GM21723 (cell line): ENCODE results near the gene KRTAP4-9.
"Not testable (repeated sequence)": the region's sequence is repeated elsewhere in the genome, so short reads cannot be mapped to it uniquely, and the experiment has no call there.

ENCODE experiments used
- ATAC-seq: cut with Tn5 transposase; IDR thresholded peaks from one replicate; pipeline ENCODE4 v1.9.1; 2021; ENCODE audit warnings: mild to moderate bottlenecking, moderate library complexity; ENCODE audit not compliant: unreplicated experiment

The KRTAP4-9 gene

DNA sequence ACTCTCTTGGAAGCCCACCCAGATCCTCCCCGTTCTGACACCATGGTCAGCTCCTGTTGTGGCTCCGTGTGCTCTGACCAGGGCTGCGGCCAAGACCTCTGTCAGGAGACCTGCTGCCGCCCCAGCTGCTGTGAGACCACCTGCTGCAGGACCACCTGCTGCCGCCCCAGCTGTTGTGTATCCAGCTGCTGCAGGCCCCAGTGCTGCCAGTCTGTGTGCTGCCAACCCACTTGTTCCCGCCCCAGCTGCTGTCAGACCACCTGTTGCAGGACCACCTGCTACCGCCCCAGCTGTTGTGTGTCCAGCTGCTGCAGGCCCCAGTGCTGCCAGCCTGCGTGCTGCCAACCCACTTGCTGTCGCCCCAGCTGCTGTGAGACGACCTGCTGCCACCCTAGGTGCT, at the start of gene KRTAP4-9:
KRTAP4-9 (plus strand) TSS at position 43 of the 400 bp plus-strand sequence; CDS start at position 43, 0 bp downstream.
- not testable (repeated sequence) for ATAC-seq

DNA sequence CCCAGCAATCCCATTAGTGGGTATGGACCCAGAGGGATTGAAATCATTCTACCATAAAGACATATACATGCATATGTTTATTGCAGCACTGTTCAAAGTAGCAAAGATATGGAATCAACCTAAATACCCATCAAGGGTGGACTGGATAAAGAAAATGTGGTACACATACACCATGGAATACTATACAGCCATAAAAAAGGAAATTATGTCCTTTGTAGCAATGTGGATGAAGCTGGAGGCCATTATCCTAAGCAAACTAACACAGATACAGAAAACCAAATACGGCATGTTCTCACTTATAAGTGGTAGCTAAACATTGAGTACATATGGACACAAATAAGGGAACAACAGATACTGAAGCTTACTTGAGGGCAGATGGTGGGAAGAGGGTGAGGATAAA, 47.6 kb upstream of the KRTAP4-9 start:
- no peak for ATAC-seq

DNA sequence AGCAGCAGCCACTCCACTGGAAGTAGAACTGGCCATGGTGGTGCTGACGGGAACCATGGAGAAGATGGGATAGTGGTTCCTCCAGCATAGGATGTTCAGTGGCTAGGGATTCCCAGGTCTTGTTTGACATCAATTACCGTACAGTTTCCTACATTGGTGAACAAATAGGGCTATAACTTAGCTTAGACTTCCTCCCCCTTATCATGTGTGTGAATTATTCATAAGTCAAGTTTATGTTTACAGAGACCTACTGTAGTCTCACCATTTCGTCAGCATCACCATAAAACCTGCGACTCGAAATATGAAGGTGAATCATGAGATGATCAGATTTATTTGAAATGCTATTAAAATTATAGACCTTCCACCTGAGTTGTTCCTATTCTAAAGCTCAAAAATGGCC, 46.4 kb upstream of the KRTAP4-9 start:
- no peak for ATAC-seq

DNA sequence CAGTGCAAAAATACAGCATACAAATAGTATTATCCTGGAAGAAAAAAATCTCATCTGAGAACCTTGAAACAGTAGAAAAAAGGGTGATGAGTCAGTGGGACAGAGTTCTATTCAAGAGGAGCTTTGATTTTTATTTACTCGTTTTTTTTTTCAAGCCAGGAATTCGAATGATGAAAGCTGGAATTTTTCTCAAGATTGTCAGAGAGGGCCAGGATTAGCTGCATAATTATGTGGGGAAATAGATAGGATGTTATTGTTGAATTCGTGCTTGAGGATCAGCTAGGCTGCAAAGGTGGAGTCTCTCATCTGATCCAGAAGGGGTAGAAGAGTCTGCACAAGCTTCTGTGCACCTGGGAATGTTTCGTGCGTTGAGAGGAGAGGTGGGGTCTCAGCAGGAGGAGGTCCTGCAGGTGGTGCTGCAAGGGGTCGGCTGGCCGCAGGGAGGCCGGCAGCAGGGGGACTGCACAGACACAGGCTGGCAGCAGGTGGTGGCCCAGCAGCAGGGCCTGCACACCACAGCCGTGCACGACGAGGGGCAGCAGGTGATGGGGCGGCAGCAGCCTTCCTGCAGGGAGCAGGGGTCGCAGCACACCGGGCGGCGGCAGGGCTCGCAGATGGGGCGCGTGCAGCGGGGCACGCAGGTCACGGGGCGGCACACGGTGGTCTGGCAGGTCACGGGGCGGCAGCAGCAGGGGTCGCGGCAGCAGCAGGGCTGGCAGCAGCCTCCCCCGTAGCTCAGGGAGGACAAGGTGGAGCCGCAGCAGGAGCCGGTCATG, 45.7 kb upstream of the KRTAP4-9 start:
- ATAC-seq: not testable (repeated sequence)

DNA sequence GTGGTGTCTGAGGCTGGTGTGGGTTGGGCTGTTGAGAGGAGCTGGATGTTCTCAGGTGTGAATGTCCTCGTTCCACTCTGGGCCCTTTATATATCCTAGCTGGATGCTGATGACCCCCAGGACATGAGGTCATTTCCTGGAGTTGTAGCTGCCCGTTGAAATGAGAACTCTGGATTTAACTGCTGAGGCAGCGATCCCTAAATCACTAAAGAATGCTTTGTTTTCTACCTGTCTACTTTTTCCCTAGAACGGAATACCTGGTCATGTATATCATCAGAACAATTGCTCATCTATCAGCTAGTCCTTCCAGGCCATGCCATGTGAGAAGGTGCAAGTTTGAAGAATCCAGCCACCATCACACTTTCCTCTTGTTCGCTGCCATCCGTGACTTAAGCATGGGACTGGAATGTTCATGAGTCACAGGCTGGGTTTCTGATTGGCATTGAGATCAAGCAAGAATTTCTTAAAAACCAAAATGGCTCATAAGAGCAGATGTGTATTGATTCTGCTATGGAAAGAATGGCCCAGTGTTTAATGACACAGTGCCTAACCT, 45.1 kb upstream of the KRTAP4-9 start, which contains the start of gene KRTAP2-3:
KRTAP2-3 (minus strand) TSS at position 63 of the 553 bp plus-strand sequence. CDS start 64 bp downstream, outside the sequence.
- no peak for ATAC-seq

DNA sequence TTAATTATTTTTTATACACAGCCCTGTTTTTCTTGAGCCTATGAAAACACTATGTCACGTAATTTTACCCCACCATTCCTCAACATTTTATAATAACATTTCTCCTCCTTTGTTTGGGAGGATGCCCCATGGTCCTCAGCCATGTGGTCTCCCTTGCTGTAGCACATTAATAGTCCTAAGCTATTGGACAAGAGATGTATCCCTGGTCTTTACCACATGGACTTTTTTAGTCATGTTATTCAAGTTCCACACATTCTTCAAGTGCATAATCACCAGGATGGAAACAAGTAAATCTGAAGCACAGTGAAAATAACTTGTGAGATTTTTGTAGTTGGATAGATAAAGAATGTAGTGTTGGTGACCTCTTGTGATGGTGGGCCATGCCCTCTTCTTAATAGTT, 43.2 kb upstream of the KRTAP4-9 start:
- no peak for ATAC-seq

DNA sequence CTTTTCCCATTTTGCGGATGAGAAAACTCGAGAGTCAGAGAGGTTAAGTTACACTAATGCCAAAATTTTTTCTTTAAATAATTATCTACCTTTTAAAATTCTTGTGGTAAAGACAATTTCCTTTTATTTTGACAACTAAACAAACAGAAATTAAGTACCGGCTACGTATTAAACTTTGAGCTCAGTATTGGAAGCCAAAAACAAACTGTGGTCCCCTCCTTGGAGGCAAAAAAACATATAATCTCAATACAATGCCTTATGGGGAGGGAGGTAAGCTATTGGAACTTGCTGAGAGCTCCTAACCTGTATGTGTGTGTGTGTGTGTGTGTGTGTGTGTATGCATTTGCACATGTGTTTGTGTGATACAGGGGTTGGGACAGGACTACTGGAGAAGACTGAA, 41.7 kb upstream of the KRTAP4-9 start:
- no peak for ATAC-seq

DNA sequence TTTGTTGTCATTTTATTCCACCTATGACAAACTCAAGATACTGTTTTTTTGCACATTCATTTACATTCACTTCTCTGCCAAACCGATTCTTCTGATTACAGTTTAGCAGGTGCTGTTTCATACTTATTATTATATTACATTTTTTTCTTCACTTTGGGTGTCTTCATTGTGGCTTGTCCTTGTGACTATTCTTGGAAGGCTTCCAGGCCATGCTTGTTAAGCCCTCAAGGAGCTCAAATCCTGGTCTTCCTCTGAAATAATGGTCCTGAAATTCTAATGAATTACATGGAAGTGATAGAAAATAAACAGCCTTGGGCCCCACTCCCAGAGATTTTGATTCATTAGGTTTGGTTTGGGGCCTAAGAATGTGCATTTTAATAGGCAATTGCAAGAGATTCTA, 40.9 kb upstream of the KRTAP4-9 start:
- ATAC-seq: no peak

DNA sequence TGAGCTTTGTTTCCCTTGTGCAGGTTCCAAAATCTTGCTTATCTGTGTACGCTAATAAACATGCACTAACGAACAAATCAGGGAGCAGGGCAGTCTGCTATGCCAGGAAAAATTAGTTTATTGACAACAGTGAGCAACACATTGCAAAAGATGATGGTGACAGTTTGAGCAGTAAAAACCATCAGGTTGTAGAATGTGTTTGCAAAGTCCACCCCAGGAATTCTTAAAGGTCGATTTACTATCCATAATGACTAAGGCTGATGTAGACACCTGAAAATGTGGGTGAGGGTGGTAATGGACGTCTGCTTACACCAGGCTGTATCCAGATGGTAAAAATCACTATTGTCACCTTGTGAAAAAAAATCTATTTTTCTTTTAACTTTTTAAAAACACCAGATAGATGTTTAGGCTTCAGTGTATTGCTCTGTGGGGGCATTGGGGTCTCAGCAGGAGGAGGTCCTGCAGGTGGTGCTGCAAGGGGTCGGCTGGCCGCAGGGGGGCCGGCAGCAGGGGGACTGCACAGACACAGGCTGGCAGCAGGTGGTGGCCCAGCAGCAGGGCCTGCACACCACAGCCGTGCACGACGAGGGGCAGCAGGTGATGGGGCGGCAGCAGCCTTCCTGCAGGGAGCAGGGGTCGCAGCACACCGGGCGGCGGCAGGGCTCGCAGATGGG, 40.0 kb upstream of the KRTAP4-9 start:
- ATAC-seq: not testable (repeated sequence)

DNA sequence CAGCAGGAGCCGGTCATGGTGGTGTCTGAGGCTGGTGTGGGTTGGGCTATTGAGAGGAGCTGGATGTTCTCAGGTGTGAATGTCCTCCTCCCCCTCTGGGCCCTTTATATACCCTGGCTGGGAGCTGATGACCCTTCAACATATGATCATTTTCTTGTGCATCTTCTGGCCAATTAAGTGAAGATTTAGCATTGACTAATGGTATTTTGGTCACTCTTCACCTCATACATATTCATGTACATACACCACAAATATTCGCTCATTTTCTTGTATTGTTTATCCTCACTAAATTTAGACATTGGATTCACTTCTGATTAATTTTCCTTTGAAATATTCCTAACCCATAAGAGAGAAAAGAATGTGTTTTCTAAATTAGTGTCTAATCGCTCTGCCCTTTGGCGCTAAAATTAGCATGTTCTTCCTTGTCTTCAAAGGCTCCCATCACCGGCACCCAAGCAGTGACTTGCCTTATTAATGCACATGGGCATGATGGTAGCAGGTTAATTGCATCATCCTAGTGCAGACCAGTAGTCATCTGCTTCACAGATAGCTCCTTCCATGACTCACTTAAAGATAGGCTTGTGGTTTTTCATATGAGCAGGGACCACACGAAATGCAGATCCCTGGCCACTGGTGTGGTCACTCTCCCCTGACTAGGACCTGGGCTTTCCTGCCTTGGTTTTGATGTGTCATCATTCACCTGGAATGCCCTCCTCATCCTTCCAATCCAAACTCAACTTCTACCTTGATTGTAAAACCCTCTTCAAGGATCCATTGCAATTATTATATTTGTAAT, 39.2 kb upstream of the KRTAP4-9 start, which contains the start of gene KRTAP2-4:
KRTAP2-4 (minus strand) TSS at position 51 of the 796 bp plus-strand sequence; CDS start at position 17, 34 bp downstream.
- no peak for ATAC-seq

DNA sequence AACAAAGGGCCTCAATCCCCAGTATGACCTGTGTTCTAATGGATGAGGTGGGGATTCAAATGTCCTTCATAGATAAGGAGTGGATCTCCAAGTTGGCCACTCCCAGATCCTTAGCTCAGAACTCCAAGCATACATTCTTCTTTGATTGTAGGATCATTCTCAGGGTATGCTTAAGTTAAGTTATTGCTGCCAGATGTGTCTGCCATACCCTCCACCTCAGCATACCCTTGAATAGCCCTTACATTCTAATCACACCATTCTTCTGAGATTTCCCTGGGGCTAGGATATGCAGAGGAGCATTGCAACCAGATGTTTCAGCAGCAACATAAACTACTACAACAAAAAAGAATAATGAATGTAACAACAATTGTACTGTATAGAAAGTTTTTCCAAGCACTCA, 37.9 kb upstream of the KRTAP4-9 start:
- ATAC-seq: no peak

DNA sequence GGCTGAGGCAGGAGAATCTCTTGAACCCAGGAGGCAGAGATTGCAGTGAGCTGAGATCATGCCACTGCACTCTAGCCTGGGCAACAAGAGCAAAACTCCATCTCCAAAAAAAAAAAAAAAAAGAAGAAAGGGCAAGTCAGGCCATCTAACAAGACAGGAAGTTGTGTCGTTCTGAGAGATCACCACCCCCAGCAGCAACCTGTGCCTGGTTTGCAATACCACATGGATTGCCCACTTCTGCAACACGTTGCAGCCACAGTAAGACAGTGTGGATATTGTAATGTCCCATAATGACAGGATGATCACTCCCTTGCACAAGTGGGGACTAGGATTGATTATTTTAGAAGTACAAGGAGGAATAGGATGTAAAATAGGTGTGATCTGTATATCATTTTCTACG, 36.2 kb upstream of the KRTAP4-9 start:
- no peak for ATAC-seq

DNA sequence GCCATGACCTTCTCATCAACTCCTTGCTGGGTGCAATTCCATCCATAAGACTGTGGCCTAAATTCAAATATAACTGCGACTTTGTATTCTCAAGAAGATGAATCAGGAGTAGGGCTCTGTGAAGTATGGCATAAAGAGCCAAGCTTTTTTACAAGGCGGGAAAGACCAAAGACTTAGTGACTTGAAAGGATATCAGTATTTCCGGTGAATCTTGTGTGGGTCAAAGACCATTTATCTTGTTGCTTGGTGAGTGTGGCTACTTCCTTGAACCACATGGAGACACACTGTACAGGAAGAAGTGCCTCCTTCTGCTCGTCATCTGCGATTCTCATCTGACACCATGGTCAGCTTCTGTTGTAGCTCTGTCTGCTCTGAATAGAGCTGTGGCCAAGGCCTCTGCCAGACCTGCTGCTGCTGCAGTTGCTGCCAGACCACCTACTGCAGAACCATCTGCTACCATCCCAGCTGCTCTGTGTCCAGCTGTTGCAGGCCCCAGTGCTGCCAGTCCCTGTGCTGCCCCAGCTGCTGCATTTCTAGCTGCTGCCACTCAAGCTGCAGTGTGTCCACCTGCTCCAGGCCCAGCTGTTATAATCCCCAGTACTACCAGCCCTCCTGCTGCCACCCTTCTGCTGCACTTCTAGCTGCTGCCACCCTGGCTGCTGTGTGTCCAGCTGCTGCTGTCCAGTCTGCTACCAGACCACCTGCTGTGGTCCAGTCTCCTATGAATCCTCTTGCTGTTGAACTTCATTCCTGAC, 33.4 kb upstream of the KRTAP4-9 start:
- no peak for ATAC-seq

DNA sequence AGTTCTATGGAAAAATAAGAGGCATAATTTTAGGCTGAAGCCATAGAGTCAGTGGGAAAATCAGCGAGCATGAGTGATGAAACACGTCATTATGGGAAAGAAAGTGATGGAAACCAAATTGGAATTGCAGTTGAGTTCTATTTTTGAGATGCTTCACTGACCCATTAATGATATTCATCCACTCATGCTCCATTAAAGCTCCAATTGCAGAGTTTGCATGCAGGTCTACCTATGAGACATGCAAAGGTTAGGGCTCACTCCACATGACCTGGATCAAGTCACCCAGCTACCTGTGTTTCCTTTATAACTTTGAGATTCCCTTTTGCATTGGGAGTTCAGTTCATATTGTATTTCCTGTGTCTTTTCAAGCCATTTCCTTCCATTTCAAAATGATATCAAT, 31.5 kb upstream of the KRTAP4-9 start:
- no peak for ATAC-seq

DNA sequence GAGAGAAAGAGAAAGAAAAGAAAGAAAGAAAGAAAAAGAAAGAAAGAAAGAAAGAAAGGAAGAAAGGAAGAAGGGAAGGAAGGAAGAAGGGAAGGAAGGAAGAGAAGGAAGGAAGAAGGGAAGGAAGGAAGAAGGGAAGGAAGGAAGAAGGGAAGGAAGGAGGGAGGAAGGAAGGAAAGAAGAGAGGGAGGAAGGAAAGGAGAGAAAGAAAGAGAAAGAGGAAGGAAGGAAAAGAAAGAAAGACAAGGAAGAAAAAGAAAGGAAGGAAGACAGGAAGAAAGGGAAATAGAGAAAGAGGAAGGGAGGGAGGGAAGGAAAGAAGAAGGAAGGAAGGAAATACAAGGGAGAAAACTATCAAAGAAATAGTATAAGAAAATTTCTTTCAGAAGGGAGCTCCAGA, 28.4 kb upstream of the KRTAP4-9 start:
- ATAC-seq: no peak

DNA sequence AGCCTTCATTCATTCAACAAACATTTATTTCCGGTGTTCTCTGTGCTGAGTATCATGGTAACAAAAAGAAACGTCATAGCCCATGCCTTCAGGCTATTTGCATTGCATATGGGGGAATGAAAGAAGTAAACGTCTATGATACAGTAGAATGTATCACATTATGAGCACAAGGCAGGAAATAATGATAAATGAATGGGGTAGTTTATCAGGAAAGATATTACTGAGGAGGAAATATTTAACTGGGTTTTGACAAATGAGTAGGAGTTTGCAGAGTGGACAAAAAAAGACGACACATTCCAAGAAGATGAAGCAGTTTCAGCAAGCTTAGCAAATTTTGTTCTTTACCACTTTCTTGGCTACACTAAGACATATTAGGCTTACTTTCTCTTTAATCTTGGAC, 22.6 kb upstream of the KRTAP4-9 start:
- no peak for ATAC-seq

DNA sequence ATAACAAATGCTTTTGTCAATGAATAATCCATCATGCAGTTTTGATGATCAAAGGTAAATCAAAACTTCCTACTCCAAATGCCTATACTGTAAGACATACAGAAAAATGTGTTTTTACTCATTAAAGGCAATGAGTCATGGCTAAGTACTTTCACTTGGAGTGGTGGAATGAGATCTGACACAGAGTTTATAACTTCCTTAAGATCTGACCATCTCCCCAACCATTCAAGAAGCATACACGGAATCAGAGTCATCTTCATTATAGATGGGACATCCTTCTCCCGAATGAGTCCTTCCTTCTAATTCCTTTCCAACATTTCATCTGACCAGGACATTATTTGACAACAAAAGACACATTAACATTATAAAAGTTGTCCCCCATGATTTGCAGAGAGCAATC, 21.8 kb upstream of the KRTAP4-9 start:
- ATAC-seq: not testable (repeated sequence)

DNA sequence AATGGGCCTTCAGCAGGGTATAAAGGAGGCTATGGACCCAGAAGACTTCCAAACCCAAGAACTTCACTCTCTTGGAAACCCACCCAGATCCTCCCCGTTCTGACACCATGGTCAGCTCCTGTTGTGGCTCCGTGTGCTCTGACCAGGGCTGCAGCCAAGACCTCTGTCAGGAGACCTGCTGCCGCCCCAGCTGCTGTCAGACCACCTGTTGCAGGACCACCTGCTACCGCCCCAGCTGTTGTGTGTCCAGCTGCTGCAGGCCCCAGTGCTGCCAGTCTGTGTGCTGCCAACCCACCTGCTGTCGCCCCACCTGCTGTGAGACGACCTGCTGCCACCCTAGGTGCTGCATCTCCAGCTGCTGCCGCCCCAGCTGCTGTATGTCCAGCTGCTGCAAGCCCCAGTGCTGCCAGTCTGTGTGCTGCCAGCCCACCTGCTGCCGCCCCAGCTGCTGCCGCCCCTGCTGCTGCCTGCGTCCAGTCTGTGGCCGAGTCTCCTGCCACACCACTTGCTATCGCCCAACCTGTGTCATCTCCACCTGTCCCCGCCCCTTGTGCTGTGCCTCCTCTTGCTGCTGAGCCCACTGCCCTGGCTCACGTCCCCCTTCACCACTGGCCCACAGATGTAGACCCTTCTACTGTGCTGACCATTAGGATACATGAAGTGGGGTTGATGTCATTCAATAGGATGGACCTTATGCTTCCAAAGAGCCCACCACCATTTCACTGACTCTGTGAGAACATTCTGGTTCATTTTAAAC, 20.9 kb upstream of the KRTAP4-9 start, which contains the start of gene KRTAP4-7:
KRTAP4-7 (plus strand) TSS at position 51 of the 757 bp plus-strand sequence; CDS start at position 108, 57 bp downstream.
- ATAC-seq: not testable (repeated sequence)

DNA sequence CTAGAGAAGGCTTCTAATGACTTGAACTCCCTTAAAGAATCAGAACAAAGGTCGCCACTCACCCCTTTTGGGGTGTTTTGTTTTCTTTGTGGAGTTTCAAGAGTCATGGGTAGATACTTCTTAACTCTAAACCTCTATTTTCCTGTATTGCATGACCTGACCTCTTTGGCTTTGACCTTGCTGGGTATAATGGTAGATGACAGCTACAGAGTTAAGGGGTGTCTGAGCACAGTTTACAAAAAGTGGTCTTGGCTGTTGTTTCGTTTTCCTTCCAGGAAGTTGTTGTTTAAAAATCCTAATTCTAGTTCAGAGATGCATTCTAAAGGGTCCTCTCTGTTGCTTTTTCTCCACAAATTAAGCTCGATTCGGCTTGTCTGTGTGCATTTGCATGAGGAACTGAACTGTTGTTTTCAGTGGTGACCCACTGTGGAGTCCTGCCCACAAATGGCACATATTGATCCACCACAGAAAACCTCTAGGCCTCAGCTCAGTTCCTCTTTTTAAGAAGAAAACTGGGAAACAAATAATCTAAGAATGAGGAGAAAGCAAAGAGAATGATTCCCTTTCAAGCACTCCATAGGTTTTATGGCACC, 16.3 kb upstream of the KRTAP4-9 start:
- ATAC-seq: not testable (repeated sequence)
